Forelimb muscle (tissue), 1 donor: Measurements from ENCODE around the gene UBE2QL1. TPM values are rescaled to one million over a fixed set of nuclear protein-coding genes. Genes with fewer than 3 reads are reported as not detected.

Experiments used
- DNase-seq: peaks from one replicate; pipeline ENCODE4 v3.0.0-alpha.2; 2013; ENCODE audit warnings: low read depth
- polyA plus RNA-seq: library from polyadenylated mRNA; unstranded; fragments of 120-200 nt; gene quantifications from one replicate; pipeline ENCODE4 v1.2.1, GENCODE V29; 2013; ENCODE audit not compliant: insufficient read length

The UBE2QL1 gene, protein sequence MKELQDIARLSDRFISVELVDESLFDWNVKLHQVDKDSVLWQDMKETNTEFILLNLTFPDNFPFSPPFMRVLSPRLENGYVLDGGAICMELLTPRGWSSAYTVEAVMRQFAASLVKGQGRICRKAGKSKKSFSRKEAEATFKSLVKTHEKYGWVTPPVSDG
- 3.1 TPM for polyA plus RNA-seq

- DNase-seq = no peak
These were observed at the start of gene UBE2QL1 for GRCh38 chr5:6448622-6449464. Gene UBE2QL1, plus strand, starts transcription at chr5:6448859. Its CDS starts 35 bp downstream, at chr5:6448894.

- no peak for DNase-seq
These were observed 48.4 kb upstream of the UBE2QL1 start for GRCh38 chr5:6399980-6400910.

- DNase-seq = no peak
These were observed 47.2 kb upstream of the UBE2QL1 start for GRCh38 chr5:6401410-6401809.

GRCh38 chr5:6402939-6403338 lies 45.7 kb upstream of the UBE2QL1 start:
- no peak for DNase-seq

GRCh38 chr5:6403416-6403815 lies 45.2 kb upstream of the UBE2QL1 start:
- DNase-seq = no peak

DNA sequence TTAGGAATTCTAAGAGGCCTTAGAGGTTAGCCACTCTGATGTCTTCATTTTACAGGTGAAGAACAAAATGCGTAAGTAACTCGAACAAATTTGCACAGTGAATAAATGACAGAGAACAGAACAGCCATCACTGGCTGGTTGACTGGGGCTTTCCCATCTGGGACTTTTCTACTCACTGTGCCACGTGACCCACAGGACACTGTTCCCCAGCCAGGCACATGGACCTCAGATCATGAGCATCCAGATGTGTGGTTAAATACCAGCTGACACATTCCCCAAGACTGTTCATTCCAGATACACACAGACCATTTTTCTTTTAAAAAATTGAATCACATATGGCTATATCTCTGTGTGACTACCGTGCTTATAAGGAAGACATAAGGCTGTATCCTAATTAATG lies 44.5 kb upstream of the UBE2QL1 start:
- no peak for DNase-seq

DNA sequence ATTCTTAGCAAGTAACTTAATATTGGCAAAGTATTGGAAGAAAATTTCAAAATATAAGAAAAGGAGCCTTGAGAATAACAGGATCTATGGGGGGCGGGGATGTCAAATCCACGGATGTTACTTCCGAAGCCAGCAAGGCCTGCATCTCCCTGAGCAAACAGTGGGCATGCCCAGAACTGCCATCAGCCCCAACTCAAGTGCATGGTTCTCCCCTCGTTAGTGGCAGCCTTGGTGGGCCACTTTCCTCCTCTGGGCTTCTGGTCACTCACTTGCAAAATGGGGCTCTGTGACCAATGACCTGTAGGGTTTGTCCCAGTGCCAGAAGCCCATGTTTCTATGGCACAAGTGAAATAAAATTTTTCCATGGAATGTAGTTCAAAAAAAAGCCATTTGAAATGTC lies 43.1 kb upstream of the UBE2QL1 start:
- no peak for DNase-seq

- DNase-seq = no peak
These were observed 41.0 kb upstream of the UBE2QL1 start for GRCh38 chr5:6407558-6408259.

DNA sequence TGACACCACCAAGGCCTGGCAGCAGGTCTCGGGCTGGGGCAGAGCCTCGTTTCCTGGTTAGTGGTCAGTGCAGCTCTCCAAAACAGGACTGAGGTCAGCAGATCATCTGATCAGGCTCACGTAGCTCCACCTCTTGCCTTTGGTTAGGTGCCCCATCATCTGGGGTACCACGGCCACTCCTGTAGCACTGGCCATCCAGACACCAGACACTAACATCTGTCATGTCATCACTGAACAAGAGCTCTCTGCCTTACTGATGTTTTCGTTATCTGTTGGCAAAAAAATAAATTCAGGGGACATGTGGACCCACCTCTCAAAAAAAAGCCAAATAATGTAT lies 40.4 kb upstream of the UBE2QL1 start:
- DNase-seq = no peak

DNA sequence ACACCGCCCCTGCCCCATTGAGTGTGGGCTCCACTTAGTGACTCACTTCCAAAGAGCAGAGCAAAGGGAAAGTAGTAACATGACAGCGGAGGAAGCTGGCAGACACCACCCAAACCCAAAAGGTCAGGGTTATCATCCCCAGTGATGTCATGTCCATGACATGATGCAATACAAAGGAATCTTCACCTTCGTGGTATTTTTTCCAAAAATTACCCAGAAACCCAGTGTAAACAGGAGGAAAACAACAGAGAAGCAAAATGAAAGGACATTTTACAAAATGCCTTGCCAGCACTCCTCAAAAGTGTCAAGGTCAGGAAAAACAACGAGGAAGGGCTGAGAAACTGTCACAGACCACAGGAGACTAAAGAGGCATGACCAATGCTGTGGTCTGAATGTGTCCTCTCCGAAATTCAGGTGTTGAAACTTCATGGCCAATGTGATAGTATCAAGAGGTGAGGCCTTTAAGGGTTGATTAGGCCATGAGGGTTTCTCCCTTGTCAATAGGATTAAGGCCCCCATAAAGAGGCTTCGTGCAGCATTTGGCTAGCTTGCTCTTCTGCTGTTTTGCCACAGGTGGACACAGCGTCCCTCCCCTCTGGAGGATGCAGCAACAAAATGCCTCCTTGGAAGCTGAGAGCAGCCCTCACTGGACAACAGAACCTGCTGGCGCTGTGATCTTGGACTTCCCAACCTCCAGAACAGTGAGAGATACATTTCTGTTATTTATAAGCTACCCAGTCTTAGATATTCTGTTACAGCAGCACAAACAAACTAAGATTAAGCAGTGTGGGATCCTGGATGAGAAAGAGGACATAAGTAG lies 39.8 kb upstream of the UBE2QL1 start:
- DNase-seq = no peak

DNA sequence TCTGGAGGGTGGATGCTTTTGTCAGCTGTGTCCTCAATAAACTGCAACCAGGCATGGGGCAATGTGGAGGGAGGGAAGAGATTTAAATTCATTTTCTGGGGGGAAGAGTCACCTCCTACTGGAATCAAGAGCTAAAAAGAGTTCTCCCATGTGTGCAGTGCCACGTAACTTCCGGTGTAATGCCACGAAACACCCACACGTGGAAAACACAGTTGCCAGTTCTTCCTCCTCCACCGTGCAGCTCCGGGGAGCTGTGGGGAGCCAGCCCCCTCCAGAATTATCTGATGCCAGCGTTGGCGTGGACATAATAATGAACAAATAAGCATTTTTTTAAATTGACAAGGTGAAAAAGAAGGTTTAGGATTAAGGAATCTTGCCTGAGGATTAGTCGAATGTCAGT lies 38.2 kb upstream of the UBE2QL1 start:
- no peak for DNase-seq

GRCh38 chr5:6411141-6411540 lies 37.5 kb upstream of the UBE2QL1 start:
- DNase-seq = no peak

DNA sequence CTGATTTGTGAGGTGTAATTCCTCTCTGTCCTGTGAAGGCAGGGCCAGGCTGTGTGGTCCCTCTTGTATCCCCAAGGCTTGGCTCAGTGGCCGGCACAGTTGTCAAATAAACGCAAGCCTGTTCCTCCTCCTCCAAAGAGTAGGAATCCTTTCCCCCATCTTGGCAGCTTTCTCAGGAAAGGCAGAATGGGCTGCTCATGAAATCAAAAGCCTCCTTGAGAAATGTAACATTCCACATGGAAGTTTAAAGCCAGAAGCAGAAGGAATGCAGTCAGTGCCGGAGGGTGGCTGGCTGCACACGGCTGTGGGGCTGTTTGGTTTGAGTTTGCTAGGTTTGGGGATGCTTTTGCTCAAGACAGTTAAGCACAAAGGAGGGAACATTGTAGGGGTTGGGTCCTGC lies 35.8 kb upstream of the UBE2QL1 start:
- no peak for DNase-seq

DNA sequence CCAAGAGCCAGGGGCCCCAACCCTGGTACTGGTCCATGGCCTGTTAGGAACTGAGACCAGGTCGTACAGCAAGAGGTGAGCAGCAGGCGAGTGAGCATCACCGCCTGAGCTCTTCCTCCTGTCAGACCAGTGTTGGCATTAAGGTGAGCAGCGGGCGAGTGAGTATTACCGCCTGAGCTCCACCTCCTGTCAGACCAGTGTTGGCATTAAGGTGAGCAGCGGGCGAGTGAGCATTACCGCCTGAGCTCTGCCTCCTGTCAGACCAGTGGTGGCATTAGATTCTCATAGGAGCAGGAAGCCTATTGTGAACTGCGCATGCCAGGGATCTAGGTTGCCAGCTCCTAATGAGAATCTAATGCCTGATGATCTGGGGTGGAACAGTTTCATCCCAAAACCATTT lies 31.0 kb upstream of the UBE2QL1 start:
- no peak for DNase-seq

GRCh38 chr5:6418679-6419276 lies 29.9 kb upstream of the UBE2QL1 start:
- no peak for DNase-seq

DNA sequence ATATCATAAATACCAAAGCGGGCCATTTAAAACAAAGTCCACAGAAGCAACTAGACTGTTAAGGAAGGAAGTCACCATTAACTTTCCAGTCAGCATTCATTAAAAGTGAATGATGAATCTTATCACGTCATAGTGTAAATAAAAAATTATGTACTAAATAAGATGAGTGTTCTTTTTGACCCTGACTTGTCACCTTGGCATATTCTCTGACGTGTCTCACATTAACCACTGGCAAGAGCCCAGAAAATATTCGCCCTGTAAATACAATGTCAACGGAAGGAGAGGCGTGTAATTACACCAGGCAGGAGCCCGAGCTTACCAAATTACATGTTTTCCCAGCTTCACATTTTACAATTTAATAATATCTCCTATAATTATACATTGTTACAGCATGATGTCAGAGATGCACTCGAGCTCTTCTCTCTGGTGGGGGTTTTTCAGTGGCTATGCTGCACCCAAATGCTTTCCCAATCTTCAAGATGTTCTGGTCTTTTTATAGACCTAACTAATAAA lies 29.3 kb upstream of the UBE2QL1 start:
- no peak for DNase-seq

GRCh38 chr5:6423327-6424109 lies 25.1 kb upstream of the UBE2QL1 start:
- DNase-seq = no peak

GRCh38 chr5:6424110-6424659 lies 24.5 kb upstream of the UBE2QL1 start:
- no peak for DNase-seq

GRCh38 chr5:6424700-6425099 lies 24.0 kb upstream of the UBE2QL1 start:
- no peak for DNase-seq
